Transverse colon (tissue), 4 donors: ENCODE measurements around the gene GPD1L. TPM values are rescaled to one million over a fixed set of nuclear protein-coding genes. Genes with fewer than 3 reads are reported as not detected.

ENCODE experiments used
- DNase-seq: peaks from one replicate; pipeline ENCODE4 v3.0.0-alpha.2; 2019
- H3K27ac ChIP-seq, 4 donors: fragments of 200-600 bp; sonication (generic); 2 replicates each; pipeline ENCODE4 v1.5.1; 2016 to 2018; ENCODE audit warnings: inconsistent platforms in 4 of 4
- H3K27me3 ChIP-seq: fragments of 200-600 bp; sonication (generic); 2 replicates; pipeline ENCODE4 v1.5.1; 2017; ENCODE audit warnings: inconsistent platforms
- H3K36me3 ChIP-seq, 4 donors: fragments of 200-600 bp; sonication (generic); 2 replicates each; pipeline ENCODE4 v1.5.1; 2017 to 2019; ENCODE audit warnings: inconsistent platforms in 4 of 4
- H3K4me1 ChIP-seq, 4 donors: fragments of 200-600 bp; sonication (generic); 2 replicates each; pipeline ENCODE4 v1.5.1; 2017 to 2020; ENCODE audit warnings: inconsistent platforms in 4 of 4
- H3K4me3 ChIP-seq, 4 donors: fragments of 200-600 bp; sonication (generic); 1 replicate in 1 of 4; 2 replicates in 3 of 4; pipeline versions ENCODE4 v1.5.1 to v1.6.1; 2017 to 2019; ENCODE audit warnings: inconsistent platforms in 4 of 4
- H3K9me3 ChIP-seq, 2 donors: fragments of 200-600 bp; sonication (generic); 2 replicates each; pipeline ENCODE4 v1.5.1; 2017 to 2019; ENCODE audit warnings: inconsistent platforms in 2 of 2
- CTCF ChIP-seq, 5 experiments: fragments of 200-600 bp in 3 of 5; fragments of 450-650 bp in 2 of 5; sonication (generic) in 3 of 5; IDR thresholded peaks; 1 replicate in 2 of 5; 2 replicates in 3 of 5; pipeline ENCODE4 v1.5.1; 2016 to 2017; ENCODE audit warnings: antibody characterized with exemption in 5 of 5, inconsistent platforms in 3 of 5, mild to moderate bottlenecking in 2 of 5, moderate library complexity in 1 of 5
- EP300 ChIP-seq: sonication (generic); formaldehyde crosslinking; IDR thresholded peaks from one replicate; pipeline ENCODE4 v1.6.1; 2017; ENCODE audit warnings: antibody characterized with exemption, low read depth
- POLR2A ChIP-seq: fragments of 450-650 bp; IDR thresholded peaks from one replicate; pipeline ENCODE4 v1.6.1; 2016; ENCODE audit warnings: antibody characterized with exemption, mild to moderate bottlenecking, moderate library complexity
- POLR2AphosphoS5 ChIP-seq, 3 donors: sonication (generic); formaldehyde crosslinking; IDR thresholded peaks; one replicate each; pipeline ENCODE4 v1.6.1; 2016; ENCODE audit warnings: antibody characterized with exemption in 3 of 3
- WGBS, 2 donors: methylation state at CpG; one replicate each; pipeline ENCODE4 v1.1.5; 2018; ENCODE audit warnings: low coverage in 1 of 2; 5-methylcytosine and 5-hydroxymethylcytosine counted together
- in situ Hi-C, 4 donors: fragments of 200-750 bp; cut with MboI; loops; one replicate each; pipeline versions ENCODE4 v1.15.0 to v1.15.1; 2017; ENCODE audit warnings: low sequenced_read_pairs in 3 of 4, low pct_ligation_motif_present in 1 of 4, low pct_unique_long_range_greater_than_20kb in 1 of 4
- intact Hi-C: fragments of 100-400 bp; cut with DNase I; formaldehyde crosslinking; loops from one replicate; pipeline ENCODE4 v1.15.1; 2023; ENCODE audit warnings: low total_unique reads
- total RNA-seq, 4 donors: library from RNA; depleted of rRNA; stranded (reverse); fragments of >200 nt; gene quantifications; one replicate each; pipeline ENCODE4 v1.1.0, GENCODE V29; 2016

GPD1L gene
- total RNA-seq, 4 donors from 2014 or later, result 35.6 to 107 (median 66.5) TPM

GRCh38 chr3:32200992-32201758, 94.8 kb downstream of the GPD1L start:
- DNase-seq, result no peak
- no peaks in the 10 kb centered on the region for H3K27me3 ChIP-seq
- no peak overlapping the region for H3K27ac ChIP-seq
- intact Hi-C loops, result no loop called here
- in situ Hi-C loops, result no loop called here
- H3K36me3 ChIP-seq, result no peaks in the 10 kb centered on the region
- 68 to 76% methylated on average over 5 to 10 of the region's 10 CpGs for WGBS, 2 donors
- H3K4me3 ChIP-seq, result no peak overlapping the region
- no peaks in the 10 kb centered on the region for H3K4me1 ChIP-seq
- H3K9me3 ChIP-seq, result no peaks in the 10 kb centered on the region
- no peak for TF ChIP-seq POLR2AphosphoS5 (IDR thresholded peaks at IDR 0.05)
- TF ChIP-seq POLR2A, result no peak
- no peak for TF ChIP-seq EP300
- no peak for TF ChIP-seq CTCF (IDR thresholded peaks at IDR 0.05)

- H3K9me3 ChIP-seq, result no peaks in the 10 kb centered on the region
- TF ChIP-seq POLR2A, result no peak
- no peak for TF ChIP-seq CTCF (IDR thresholded peaks at IDR 0.05)
- no peak for TF ChIP-seq POLR2AphosphoS5 (IDR thresholded peaks at IDR 0.05)
- TF ChIP-seq EP300, result no peak
- 86 to 89% methylated on average over 1 of the region's 1 CpG for WGBS, 2 donors
- no peaks in the 10 kb centered on the region for H3K4me1 ChIP-seq
- no peaks in the 10 kb centered on the region for H3K36me3 ChIP-seq
- H3K27me3 ChIP-seq, result no peaks in the 10 kb centered on the region
- no peak overlapping the region for H3K27ac ChIP-seq
- no peak for DNase-seq
- in situ Hi-C loops (no loop called here), intact Hi-C loops (no loop called here)
- H3K4me3 ChIP-seq, result no peak overlapping the region
Observed at GRCh38 chr3:32202496-32202895, 96.1 kb downstream of the GPD1L start.

- no peak overlapping the region for H3K27ac ChIP-seq
- H3K9me3 ChIP-seq, result no peaks in the 10 kb centered on the region
- no peak overlapping the region for H3K4me3 ChIP-seq
- no peaks in the 10 kb centered on the region for H3K4me1 ChIP-seq
- DNase-seq, result no peak
- no peaks in the 10 kb centered on the region for H3K36me3 ChIP-seq
- intact Hi-C loops (no loop called here), in situ Hi-C loops (no loop called here)
- H3K27me3 ChIP-seq, result no peaks in the 10 kb centered on the region
- TF ChIP-seq CTCF (IDR thresholded peaks at IDR 0.05), result no peak
- TF ChIP-seq EP300, result no peak
- no peak for TF ChIP-seq POLR2AphosphoS5 (IDR thresholded peaks at IDR 0.05)
- no peak for TF ChIP-seq POLR2A
Observed at GRCh38 chr3:32203854-32204253, 97.4 kb downstream of the GPD1L start.

- 78 to 87% methylated on average over 4 of the region's 4 CpGs for WGBS, 2 donors
- no peak for TF ChIP-seq EP300
- in situ Hi-C loops, result no loop called here
- Histone ChIP-seq H3K27ac (no peak overlapping the region), H3K4me3 (no peak overlapping the region), H3K27me3 (no peaks in the 10 kb centered on the region), H3K36me3 (no peaks in the 10 kb centered on the region), H3K9me3 (no peaks in the 10 kb centered on the region), H3K4me1 (no peaks in the 10 kb centered on the region)
- DNase-seq, result no peak
- intact Hi-C loops, result no loop called here
Observed at GRCh38 chr3:32208447-32208846, 102.0 kb downstream of the GPD1L start.

- H3K4me3 ChIP-seq, result no peak overlapping the region
- H3K4me1 ChIP-seq, result peaks cover 0 to 5% (median 2%) of the 10 kb centered on the region in 4 donors
- no peaks in the 10 kb centered on the region for H3K27me3 ChIP-seq
- no peaks in the 10 kb centered on the region for H3K36me3 ChIP-seq
- DNase-seq, result no peak
- WGBS, 2 donors, result 77 to 78% methylated on average over 2 of the region's 2 CpGs
- intact Hi-C loops, result loop anchor here (5.0 kb wide), 1 partner anchor 38 kb away; no protein-coding TSS in a partner anchor
- TF ChIP-seq CTCF (IDR thresholded peaks at IDR 0.05) (no peak), POLR2AphosphoS5 (IDR thresholded peaks at IDR 0.05) (no peak), POLR2A (no peak), EP300 (no peak)
- in situ Hi-C loops, result no loop called here
- no peak overlapping the region for H3K27ac ChIP-seq
- H3K9me3 ChIP-seq, result no peaks in the 10 kb centered on the region
Observed at GRCh38 chr3:32215185-32215584, 108.8 kb downstream of the GPD1L start.
